Cerebellar nuclear complex (tissue), 1 donor: ENCODE data around the gene LDLRAD4.

Experiments
- DNase-seq, 2 experiments: peaks; one replicate each; lab custom pipeline; 2025; lab: John Stamatoyannopoulos, UW

LDLRAD4 gene

GRCh38 chr18:13229001-13229671 is 10.6 kb downstream of the LDLRAD4 start:
- no peak for DNase-seq

GRCh38 chr18:13231151-13231550 is 12.6 kb downstream of the LDLRAD4 start:
- DNase-seq = no peak

GRCh38 chr18:13232086-13232917 is 13.7 kb downstream of the LDLRAD4 start:
- peak; percentile 20 to 47 for DNase-seq

- DNase-seq = no peak
Observed at GRCh38 chr18:13232971-13233786, 14.6 kb downstream of the LDLRAD4 start.

- DNase-seq = no peak
Observed at GRCh38 chr18:13233787-13234783, 15.5 kb downstream of the LDLRAD4 start.

GRCh38 chr18:13235421-13235831 is 16.9 kb downstream of the LDLRAD4 start:
- no peak for DNase-seq

- DNase-seq = peak; percentile 44 to 66
Observed at GRCh38 chr18:13235981-13236380, 17.4 kb downstream of the LDLRAD4 start.

GRCh38 chr18:13236411-13236810 is 17.9 kb downstream of the LDLRAD4 start:
- no peak for DNase-seq

- no peak for DNase-seq
Observed at GRCh38 chr18:13237073-13237472, 18.5 kb downstream of the LDLRAD4 start.

- no peak for DNase-seq
Observed at GRCh38 chr18:13237641-13238040, 19.1 kb downstream of the LDLRAD4 start.

- DNase-seq = no peak
Observed at GRCh38 chr18:13239171-13239956, 20.8 kb downstream of the LDLRAD4 start.

GRCh38 chr18:13240060-13240725 is 21.6 kb downstream of the LDLRAD4 start:
- DNase-seq = no peak

- no peak for DNase-seq
Observed at GRCh38 chr18:13241083-13241892, 22.7 kb downstream of the LDLRAD4 start.

- no peak for DNase-seq
Observed at GRCh38 chr18:13241893-13242175, 23.3 kb downstream of the LDLRAD4 start.

- no peak for DNase-seq
Observed at GRCh38 chr18:13242797-13243196, 24.2 kb downstream of the LDLRAD4 start.

GRCh38 chr18:13243363-13243762 is 24.8 kb downstream of the LDLRAD4 start:
- no peak for DNase-seq

- no peak for DNase-seq
Observed at GRCh38 chr18:13244135-13244534, 25.6 kb downstream of the LDLRAD4 start.

GRCh38 chr18:13245481-13246000 is 27.0 kb downstream of the LDLRAD4 start:
- no peak for DNase-seq

- no peak for DNase-seq
Observed at GRCh38 chr18:13246121-13246520, 27.6 kb downstream of the LDLRAD4 start.
